GM21390 (cell line): ENCODE data around the gene LRRC75A.

Source experiments
- ATAC-seq: cut with Tn5 transposase; IDR thresholded peaks from one replicate; pipeline ENCODE4 v1.9.1; 2021; ENCODE audit not compliant: unreplicated experiment

Gene LRRC75A

GRCh38 chr17:16437083-16437482 lies 54.9 kb downstream of the LRRC75A start:
- no peak for ATAC-seq

- no peak for ATAC-seq
Measured at GRCh38 chr17:16435925-16436886, 55.8 kb downstream of the LRRC75A start.

GRCh38 chr17:16434662-16435061 lies 57.3 kb downstream of the LRRC75A start:
- ATAC-seq = no peak

- no peak for ATAC-seq
Measured at GRCh38 chr17:16433514-16433913, 58.5 kb downstream of the LRRC75A start.

- ATAC-seq = no peak
Measured at GRCh38 chr17:16432017-16432416, 60.0 kb downstream of the LRRC75A start.

- no peak for ATAC-seq
Measured at GRCh38 chr17:16430650-16431049, 61.3 kb downstream of the LRRC75A start.

GRCh38 chr17:16429083-16429482 lies 62.9 kb downstream of the LRRC75A start:
- ATAC-seq = no peak

- no peak for ATAC-seq
Measured at GRCh38 chr17:16428098-16428882, 63.7 kb downstream of the LRRC75A start.

GRCh38 chr17:16427020-16427419 lies 65.0 kb downstream of the LRRC75A start:
- no peak for ATAC-seq

GRCh38 chr17:16425698-16426659 lies 66.0 kb downstream of the LRRC75A start:
- no peak for ATAC-seq

GRCh38 chr17:16425202-16425601 lies 66.8 kb downstream of the LRRC75A start:
- no peak for ATAC-seq

- no peak for ATAC-seq
Measured at GRCh38 chr17:16423226-16423872, 68.6 kb downstream of the LRRC75A start.

GRCh38 chr17:16422416-16422815 lies 69.6 kb downstream of the LRRC75A start:
- ATAC-seq = no peak

GRCh38 chr17:16419929-16420271 lies 72.1 kb downstream of the LRRC75A start:
- no peak for ATAC-seq

- ATAC-seq = peak; percentile 26
Measured at GRCh38 chr17:16419074-16419928, 72.7 kb downstream of the LRRC75A start.

- ATAC-seq = no peak
Measured at GRCh38 chr17:16418685-16419068, 73.3 kb downstream of the LRRC75A start.

- ATAC-seq = no peak
Measured at GRCh38 chr17:16417896-16418684, 73.9 kb downstream of the LRRC75A start.

GRCh38 chr17:16417399-16417798 lies 74.6 kb downstream of the LRRC75A start:
- ATAC-seq = no peak
